BE2C (cell line): ENCODE measurements around the gene PCAT7.

ENCODE experiments used
- DNase-seq: peaks from one replicate; pipeline ENCODE4 v3.0.0-alpha.2; 2020
- H3K27me3 ChIP-seq: fragments of 250-450 bp; sonication (Bioruptor Pico); 2 replicates; pipeline ENCODE4 v1.5.1; 2020; ENCODE audit warnings: mild to moderate bottlenecking
- H3K36me3 ChIP-seq: fragments of 250-450 bp; sonication (Bioruptor Pico); 2 replicates; pipeline ENCODE4 v1.5.1; 2020; ENCODE audit warnings: mild to moderate bottlenecking
- H3K4me1 ChIP-seq: fragments of 250-450 bp; sonication (Bioruptor Pico); 2 replicates; pipeline ENCODE4 v1.5.1; 2020
- H3K4me3 ChIP-seq: 2 replicates; pipeline ENCODE4 v1.5.1; 2011; ENCODE audit warnings: low read depth, low read length
- H3K9me3 ChIP-seq: fragments of 250-450 bp; sonication (Bioruptor Pico); 2 replicates; pipeline ENCODE4 v1.5.1; 2020
- CTCF ChIP-seq: IDR thresholded peaks from 2 replicates; pipeline ENCODE4 v1.5.1; 2012; ENCODE audit warnings: mild to moderate bottlenecking, low read depth, low read length

The PCAT7 gene

GRCh38 chr9:94517254-94517653, 37.6 kb upstream of the PCAT7 start:
- no peaks in the 10 kb centered on the region for H3K9me3 ChIP-seq
- no peaks in the 10 kb centered on the region for H3K36me3 ChIP-seq
- H3K4me1 ChIP-seq, result peaks cover 6% of the 10 kb centered on the region
- H3K4me3 ChIP-seq, result no peak overlapping the region
- no peak for DNase-seq
- H3K27me3 ChIP-seq, result no peaks in the 10 kb centered on the region
- no peak for TF ChIP-seq CTCF

GRCh38 chr9:94525396-94526035, 29.4 kb upstream of the PCAT7 start:
- no peak for DNase-seq
- Histone ChIP-seq H3K36me3 (no peaks in the 10 kb centered on the region), H3K9me3 (no peaks in the 10 kb centered on the region; the same call in 1 of the 2 replicates), H3K4me3 (no peak overlapping the region), H3K4me1 (no peaks in the 10 kb centered on the region), H3K27me3 (no peaks in the 10 kb centered on the region)
- no peak for TF ChIP-seq CTCF

GRCh38 chr9:94526271-94526670, 28.6 kb upstream of the PCAT7 start:
- no peaks in the 10 kb centered on the region for H3K36me3 ChIP-seq
- H3K4me3 ChIP-seq, result no peak overlapping the region
- no peaks in the 10 kb centered on the region for H3K4me1 ChIP-seq
- DNase-seq, result no peak
- TF ChIP-seq CTCF, result no peak
- no peaks in the 10 kb centered on the region for H3K27me3 ChIP-seq
- no peaks in the 10 kb centered on the region; the same call in 1 of the 2 replicates for H3K9me3 ChIP-seq

GRCh38 chr9:94526951-94527350, 27.9 kb upstream of the PCAT7 start:
- Histone ChIP-seq H3K4me1 (no peaks in the 10 kb centered on the region), H3K27me3 (no peaks in the 10 kb centered on the region), H3K9me3 (no peaks in the 10 kb centered on the region; the same call in 1 of the 2 replicates), H3K4me3 (no peak overlapping the region), H3K36me3 (no peaks in the 10 kb centered on the region)
- no peak for TF ChIP-seq CTCF
- no peak for DNase-seq

GRCh38 chr9:94528886-94529285, 26.0 kb upstream of the PCAT7 start:
- DNase-seq, result no peak

More at GRCh38 chr9:94528886-94529285, 26.0 kb upstream of the PCAT7 start:
- H3K27me3 ChIP-seq, result no peaks in the 10 kb centered on the region
- TF ChIP-seq CTCF, result no peak
- no peaks in the 10 kb centered on the region for H3K36me3 ChIP-seq
- no peaks in the 10 kb centered on the region for H3K4me1 ChIP-seq
- H3K9me3 ChIP-seq, result no peaks in the 10 kb centered on the region; the same call in 1 of the 2 replicates
- H3K4me3 ChIP-seq, result no peak overlapping the region
